ENCODE results near the gene TCF25. TPM values are rescaled to one million over a fixed set of nuclear protein-coding genes. Genes with fewer than 3 reads are reported as not detected.
"Not testable (repeated sequence)": the region's sequence is repeated elsewhere in the genome, so short reads cannot be mapped to it uniquely, and the experiment has no call there.

Gene TCF25
- total RNA-seq, 4 donors from 2014 or later, result 68.9 to 110 (median 85.7) TPM

- intact Hi-C loops (cut with DNase I; ENCODE audit: low total_unique reads) (loop anchor here (5.0 kb wide), 1 partner anchor 148 kb away; the partner anchor contains the start of genes VPS9D1 and ZNF276), in situ Hi-C loops (cut with MboI; ENCODE audit: low sequenced_read_pairs in 4 of 4) (loop anchor here in 2 of 4 donors (5.0 to 10.0 kb wide), 2 partner anchors 48 to 165 kb away; partner anchors contain the start of gene SPATA2L (in 1 of the 2))
- no peak overlapping the region for H3K27ac ChIP-seq
- peaks cover 10 to 13% of the 10 kb centered on the region in 2 donors for H3K4me1 ChIP-seq
- ATAC-seq (no peak), DNase-seq (no peak)
- peaks cover 0 to 4% of the 10 kb centered on the region in 2 donors for H3K36me3 ChIP-seq
- no peak overlapping the region for H3K4me3 ChIP-seq
- H3K9me3 ChIP-seq, result no peaks in the 10 kb centered on the region
- TF ChIP-seq POLR2A (IDR thresholded peaks at IDR 0.05), result no peak
- TF ChIP-seq CTCF (IDR thresholded peaks at IDR 0.05 in 4 of 5, conservative IDR thresholded peaks at IDR 0.05 in 1 of 5), result no peak
- H3K27me3 ChIP-seq, result no peaks in the 10 kb centered on the region
Observed at GRCh38 chr16:89869911-89870310, 3.5 kb upstream of the TCF25 start.

GRCh38 chr16:89870440-89870839 lies 3.0 kb upstream of the TCF25 start:
- Histone ChIP-seq H3K9me3 (no peaks in the 10 kb centered on the region), H3K27me3 (no peaks in the 10 kb centered on the region), H3K27ac (no peak overlapping the region), H3K4me3 (no peak overlapping the region), H3K4me1 (peaks cover 10 to 14% of the 10 kb centered on the region in 2 donors), H3K36me3 (peaks cover 0 to 7% of the 10 kb centered on the region in 2 donors)
- intact Hi-C loops (cut with DNase I; ENCODE audit: low total_unique reads) (loop anchor here (5.0 kb wide), 1 partner anchor 148 kb away; the partner anchor contains the start of genes VPS9D1 and ZNF276), in situ Hi-C loops (cut with MboI; ENCODE audit: low sequenced_read_pairs in 4 of 4) (loop anchor here in 1 of 4 donors (10.0 kb wide), 1 partner anchor 166 kb away; the partner anchor contains the start of gene SPATA2L)
- TF ChIP-seq POLR2A (IDR thresholded peaks at IDR 0.05), result no peak
- TF ChIP-seq CTCF (IDR thresholded peaks at IDR 0.05 in 4 of 5, conservative IDR thresholded peaks at IDR 0.05 in 1 of 5), result no peak
- ATAC-seq (no peak), DNase-seq (no peak)

GRCh38 chr16:89871895-89872294 lies 1.5 kb upstream of the TCF25 start:
- TF ChIP-seq POLR2A (IDR thresholded peaks at IDR 0.05), result no peak
- no peak for TF ChIP-seq CTCF (IDR thresholded peaks at IDR 0.05 in 4 of 5, conservative IDR thresholded peaks at IDR 0.05 in 1 of 5)

GRCh38 chr16:89873972-89874689 lies 739 bp downstream of the TCF25 start:
- DNase-seq, result peak; percentile 92 to 94
- TF ChIP-seq CTCF (IDR thresholded peaks at IDR 0.05 in 4 of 5, conservative IDR thresholded peaks at IDR 0.05 in 1 of 5) (no peak), POLR2A (IDR thresholded peaks at IDR 0.05) (no peak)
- H3K9me3 ChIP-seq, result no peaks in the 10 kb centered on the region
- H3K4me1 ChIP-seq, result peaks cover 10 to 14% of the 10 kb centered on the region in 2 donors
- peak overlapping the region; percentile 99 to 100 (median 100) for H3K27ac ChIP-seq
- peaks cover 0 to 21% of the 10 kb centered on the region in 2 donors for H3K36me3 ChIP-seq
- H3K27me3 ChIP-seq, result no peaks in the 10 kb centered on the region
- H3K4me3 ChIP-seq, result peak overlapping the region; percentile 94 to 99 (median 96)
- peak; percentile 74 to 79 for ATAC-seq
- in situ Hi-C loops (cut with MboI; ENCODE audit: low sequenced_read_pairs in 4 of 4) (loop anchor here in 1 of 4 donors (10.0 kb wide), 1 partner anchor 169 kb away; the partner anchor contains the start of gene SPATA2L), intact Hi-C loops (cut with DNase I; ENCODE audit: low total_unique reads) (loop anchor here (1.0 to 5.0 kb wide), 4 partner anchors 57 to 174 kb away; partner anchors contain the start of genes FANCA, VPS9D1 and ZNF276)

More at GRCh38 chr16:89871895-89872294, 1.5 kb upstream of the TCF25 start:
- H3K9me3 ChIP-seq, result no peaks in the 10 kb centered on the region
- intact Hi-C loops (cut with DNase I; ENCODE audit: low total_unique reads) (loop anchor here (2.0 to 5.0 kb wide), 2 partner anchors 150 to 151 kb away; partner anchors contain the start of genes VPS9D1 and ZNF276), in situ Hi-C loops (cut with MboI; ENCODE audit: low sequenced_read_pairs in 4 of 4) (loop anchor here in 1 of 4 donors (10.0 kb wide), 1 partner anchor 167 kb away; the partner anchor contains the start of gene SPATA2L)
- no peak for DNase-seq
- H3K27ac ChIP-seq, result no peak overlapping the region
- no peaks in the 10 kb centered on the region for H3K27me3 ChIP-seq
- peaks cover 0 to 7% of the 10 kb centered on the region in 2 donors for H3K36me3 ChIP-seq
- H3K4me1 ChIP-seq, result peaks cover 10 to 14% of the 10 kb centered on the region in 2 donors
- ATAC-seq, result no peak
- H3K4me3 ChIP-seq, result no peak overlapping the region

- H3K27ac ChIP-seq; H3K9me3 ChIP-seq; DNase-seq; H3K27me3 ChIP-seq; intact Hi-C loops (cut with DNase I; ENCODE audit: low total_unique reads); ATAC-seq; H3K4me1 ChIP-seq; H3K4me3 ChIP-seq: not testable (repeated sequence)
- in situ Hi-C loops (cut with MboI; ENCODE audit: low sequenced_read_pairs in 4 of 4), result loop anchor here in 1 of 4 donors (10.0 kb wide), 1 partner anchor 174 kb away; the partner anchor contains the start of gene SPATA2L
- H3K36me3 ChIP-seq, result peaks cover 0 to 55% of the 10 kb centered on the region in 2 donors
Observed at GRCh38 chr16:89879123-89879522, 5.7 kb downstream of the TCF25 start.

All from gastrocnemius medialis (tissue), 4 donors.